B cell (primary cell): ENCODE measurements around the gene CCDC171. TPM values are rescaled to one million over a fixed set of nuclear protein-coding genes. Genes with fewer than 3 reads are reported as not detected.

ENCODE experiments used
- ATAC-seq: fragments of 200-7000 bp; cut with Tn5 transposase; one replicate; pipeline ENCODE4 v1.10.0; 2021; ENCODE audit warnings: low read depth, mild to moderate bottlenecking, moderate number of reproducible peaks, moderate library complexity
- CTCF ChIA-PET: fragments of 350-600 bp; sonication (Branson Sonifier 250); formaldehyde crosslinking; loops from one replicate; lab custom pipeline; 2021; ENCODE audit warnings: antibody characterized with exemption, inconsistent platforms; lab: Charles Lee
- POLR2A ChIA-PET: fragments of 350-600 bp; sonication (Branson Sonifier 250); formaldehyde crosslinking; loops from one replicate; lab custom pipeline; 2021; ENCODE audit warnings: antibody characterized with exemption; lab: Charles Lee
- DNase-seq: peaks from one replicate; pipeline ENCODE4 v3.0.0; 2013
- H2AFZ ChIP-seq: 2 replicates; pipeline ENCODE4 v1.6.1; 2012; ENCODE audit warnings: mild to moderate bottlenecking, low read depth, low read length; ENCODE audit not compliant: insufficient read depth, poor library complexity, severe bottlenecking
- H3K27ac ChIP-seq, 2 donors: 1 replicate in 1 of 2; 2 replicates in 1 of 2; pipeline ENCODE4 v1.5.1; 2012 to 2013; ENCODE audit warnings: low read length in 2 of 2, mild to moderate bottlenecking in 2 of 2, moderate library complexity in 1 of 2
- H3K27me3 ChIP-seq, 4 experiments: fragments of 200-600 bp in 1 of 4; sonication (generic) in 1 of 4; replicated peaks in 1 of 4; 1 replicate in 2 of 4; 2 replicates in 2 of 4; pipeline versions ENCODE4 v1.6.1 to v1.7.0; 2013 to 2016; ENCODE audit warnings: low read length in 3 of 4, mild to moderate bottlenecking in 2 of 4, mixed read lengths in 1 of 4, moderate library complexity in 1 of 4; ENCODE audit not compliant: insufficient read depth in 4 of 4, control insufficient read depth in 3 of 4; ENCODE audit errors: control extremely low read depth in 1 of 4
- H3K36me3 ChIP-seq, 2 experiments: replicated peaks in 1 of 2; 1 replicate in 1 of 2; 2 replicates in 1 of 2; pipeline versions ENCODE4 v1.6.1 to v1.7.1; 2013; ENCODE audit warnings: low read length in 1 of 2; ENCODE audit not compliant: insufficient read depth in 2 of 2, control insufficient read depth in 1 of 2; ENCODE audit errors: control extremely low read depth in 1 of 2, extremely low read depth in 1 of 2
- H3K4me1 ChIP-seq, 2 donors: fragments of 200-600 bp in 1 of 2; sonication (generic) in 1 of 2; 1 replicate in 1 of 2; 2 replicates in 1 of 2; pipeline versions ENCODE4 v1.5.1 to v1.6.1; 2013 to 2017; ENCODE audit warnings: low read length in 2 of 2; ENCODE audit not compliant: control insufficient read depth in 2 of 2, insufficient read depth in 2 of 2
- H3K4me2 ChIP-seq: replicated peaks from 2 replicates; pipeline ENCODE3; 2012; ENCODE audit warnings: mild to moderate bottlenecking, low read depth, low read length; ENCODE audit not compliant: poor library complexity, severe bottlenecking
- H3K4me3 ChIP-seq, 5 experiments: fragments of 200-600 bp in 1 of 5; sonication (generic) in 1 of 5; 1 replicate in 3 of 5; 2 replicates in 2 of 5; pipeline versions ENCODE4 v1.5.1 to v1.7.0; 2011 to 2016; ENCODE audit warnings: low read length in 4 of 5, mild to moderate bottlenecking in 4 of 5, low read depth in 2 of 5, control low read depth in 1 of 5, moderate library complexity in 1 of 5; ENCODE audit not compliant: insufficient read depth in 1 of 5; ENCODE audit errors: control extremely low read depth in 1 of 5, extremely low read depth in 1 of 5
- H3K79me2 ChIP-seq: fragments of 200-600 bp; sonication (generic); one replicate; pipeline ENCODE4 v1.6.0; 2016; ENCODE audit warnings: low read length; ENCODE audit not compliant: control insufficient read depth, insufficient read depth
- H3K9ac ChIP-seq: fragments of 200-600 bp; sonication (generic); 2 replicates; pipeline ENCODE4 v1.6.1; 2017; ENCODE audit warnings: mild to moderate bottlenecking, low read length, moderate library complexity
- H3K9me3 ChIP-seq, 3 donors: one replicate each; pipeline versions ENCODE4 v1.6.1 to v1.7.1; 2013; ENCODE audit warnings: low read length in 2 of 3; ENCODE audit not compliant: control insufficient read depth in 2 of 3, insufficient read depth in 1 of 3; ENCODE audit errors: control extremely low read depth in 1 of 3
- H4K20me1 ChIP-seq: 2 replicates; pipeline ENCODE4 v1.6.0; 2012; ENCODE audit warnings: mild to moderate bottlenecking, low read length; ENCODE audit not compliant: insufficient read depth, control insufficient read depth, poor library complexity, severe bottlenecking
- H3K27ac Mint-ChIP-seq: one replicate; pipeline ENCODE4 v1.8.0; 2021; ENCODE audit warnings: mixed read lengths
- H3K27me3 Mint-ChIP-seq: one replicate; pipeline ENCODE4 v1.8.0; 2021; ENCODE audit warnings: mixed read lengths
- H3K4me1 Mint-ChIP-seq: one replicate; pipeline ENCODE4 v1.8.0; 2021; ENCODE audit warnings: mixed read lengths
- H3K4me3 Mint-ChIP-seq: one replicate; pipeline ENCODE4 v1.8.0; 2021; ENCODE audit warnings: mixed read lengths
- H3K9me3 Mint-ChIP-seq: one replicate; pipeline ENCODE4 v1.8.0; 2022; ENCODE audit warnings: mixed read lengths; ENCODE audit not compliant: insufficient read depth
- CTCF ChIP-seq: fragments of 200-600 bp; IDR thresholded peaks from one replicate; pipeline ENCODE4 v1.8.0; 2022; ENCODE audit warnings: antibody characterized with exemption, mild to moderate bottlenecking
- EZH2 ChIP-seq: IDR thresholded peaks from 2 replicates; pipeline ENCODE4 v1.6.1; 2012; ENCODE audit warnings: borderline replicate concordance, low read depth, mild to moderate bottlenecking, moderate library complexity, low read length; ENCODE audit not compliant: insufficient read depth, poor library complexity, severe bottlenecking
- WGBS: methylation state at CpG from one replicate; pipeline ENCODE4 v1.1.5; 2013; ENCODE audit warnings: missing lambda C conversion rate; ENCODE audit not compliant: insufficient coverage; 5-methylcytosine and 5-hydroxymethylcytosine counted together
- intact Hi-C: fragments of 100-400 bp; cut with micrococcal nuclease; formaldehyde crosslinking; loops from one replicate; pipeline ENCODE4 v1.10.0; 2022
- polyA plus RNA-seq: library from polyadenylated mRNA; depleted of rRNA; stranded (reverse); fragments of >200 nt; gene quantifications from 2 replicates; pipeline ENCODE4 v1.2.3, GENCODE V29; 2012
- total RNA-seq, 2 donors: library from RNA; stranded (reverse); fragments of 120-200 nt in 1 of 2; gene quantifications; 1 replicate in 1 of 2; 2 replicates in 1 of 2; pipeline versions ENCODE4 v1.2.3 to v1.2.4, GENCODE V29; 2013 to 2022

CCDC171 gene
- total and polyA plus RNA-seq, 2 donors (not counting 1 experiment from before 2014, with no cell fraction given): 0.22 to 6.3 TPM

GRCh38 chr9:15717290-15717967 is 164.6 kb downstream of the CCDC171 start:
- H3K27me3 ChIP-seq: no peaks in the 10 kb centered on the region
- no peaks in the 10 kb centered on the region for H3K9me3 Mint-ChIP-seq
- H3K4me2 ChIP-seq: no peak overlapping the region
- H3K4me1 Mint-ChIP-seq: peaks cover 2% of the 10 kb centered on the region
- no peak overlapping the region for H3K4me3 Mint-ChIP-seq
- no peaks in the 10 kb centered on the region for H3K36me3 ChIP-seq
- no peaks in the 10 kb centered on the region for H4K20me1 ChIP-seq
- intact Hi-C loops: no loop called here
- 100% methylated on average over 3 of the region's 5 CpGs for WGBS
- DNase-seq: no peak
- H3K9ac ChIP-seq: no peak overlapping the region
- H3K27ac Mint-ChIP-seq: no peak overlapping the region
- H3K4me3 ChIP-seq: no peak overlapping the region
- CTCF ChIA-PET: no interaction called here
- H2AFZ ChIP-seq: no peak overlapping the region
- H3K79me2 ChIP-seq: no peaks in the 10 kb centered on the region
- POLR2A ChIA-PET: no interaction called here
- H3K4me1 ChIP-seq: no peaks in the 10 kb centered on the region
- ATAC-seq: no peak
- TF ChIP-seq EZH2: no peak
- no peak for TF ChIP-seq CTCF
- no peaks in the 10 kb centered on the region for H3K27me3 Mint-ChIP-seq
- H3K9me3 ChIP-seq: no peaks in the 10 kb centered on the region
- H3K27ac ChIP-seq: no peak overlapping the region

GRCh38 chr9:15718423-15718822 is 165.6 kb downstream of the CCDC171 start:
- Mint-ChIP-seq H3K4me3 (no peak overlapping the region), H3K4me1 (peaks cover 2% of the 10 kb centered on the region), H3K27me3 (no peaks in the 10 kb centered on the region), H3K27ac (no peak overlapping the region), H3K9me3 (no peaks in the 10 kb centered on the region)
- Histone ChIP-seq H3K4me3 (no peak overlapping the region), H3K4me2 (no peak overlapping the region), H3K36me3 (no peaks in the 10 kb centered on the region), H2AFZ (no peak overlapping the region), H3K79me2 (no peaks in the 10 kb centered on the region), H3K9ac (no peak overlapping the region), H4K20me1 (no peaks in the 10 kb centered on the region), H3K27me3 (no peaks in the 10 kb centered on the region), H3K9me3 (no peaks in the 10 kb centered on the region), H3K4me1 (no peaks in the 10 kb centered on the region), H3K27ac (no peak overlapping the region)
- POLR2A ChIA-PET: no interaction called here
- intact Hi-C loops: no loop called here
- ATAC-seq (no peak), DNase-seq (no peak)
- no peak for TF ChIP-seq CTCF
- TF ChIP-seq EZH2: no peak
- WGBS: 67% methylated on average over 1 of the region's 1 CpG
- CTCF ChIA-PET: no interaction called here
